ENCODE measurements around the gene FEM1B.

The FEM1B gene

DNA sequence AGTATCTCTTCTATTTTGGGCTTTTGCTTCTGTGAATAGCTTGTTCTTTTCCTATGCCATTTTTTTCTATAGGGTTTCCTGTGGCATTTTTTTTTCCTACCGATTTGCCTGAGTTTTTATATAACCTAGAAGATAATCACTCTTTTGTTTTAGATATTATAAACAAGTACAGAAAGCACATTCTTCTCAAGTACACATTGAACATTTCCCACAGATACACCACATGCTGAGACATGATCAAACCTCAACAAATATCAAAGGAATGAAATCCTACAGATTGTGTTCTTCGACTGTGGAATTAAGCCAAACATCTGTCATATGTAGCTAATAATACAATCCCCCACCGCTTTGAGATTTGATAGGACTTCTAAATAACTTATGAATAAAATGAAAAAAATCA, 9.1 kb upstream of the FEM1B start:
- FAIRE-seq = no peak
- no peak for DNase-seq (ENCODE audit: insufficient read length, low spot score)
- no peak for TF ChIP-seq POU2F2 (IDR thresholded peaks at IDR 0.05; ENCODE audit: low read depth, low read length)
- no peak for TF ChIP-seq SPI1 (IDR thresholded peaks at IDR 0.05; ENCODE audit: low read depth, low read length)
- no peak for TF ChIP-seq POLR2A (IDR thresholded peaks at IDR 0.05; ENCODE audit: low read depth, low read length)
- no peak for TF ChIP-seq PAX5 (IDR thresholded peaks at IDR 0.05; ENCODE audit: insufficient read depth, low read length, severe bottlenecking)
- TF ChIP-seq TAF1 (IDR thresholded peaks at IDR 0.05; ENCODE audit: low read depth, low read length) = no peak
- TF ChIP-seq POLR2AphosphoS5 (IDR thresholded peaks at IDR 0.05; ENCODE audit: low read depth, low read length) = no peak

DNA sequence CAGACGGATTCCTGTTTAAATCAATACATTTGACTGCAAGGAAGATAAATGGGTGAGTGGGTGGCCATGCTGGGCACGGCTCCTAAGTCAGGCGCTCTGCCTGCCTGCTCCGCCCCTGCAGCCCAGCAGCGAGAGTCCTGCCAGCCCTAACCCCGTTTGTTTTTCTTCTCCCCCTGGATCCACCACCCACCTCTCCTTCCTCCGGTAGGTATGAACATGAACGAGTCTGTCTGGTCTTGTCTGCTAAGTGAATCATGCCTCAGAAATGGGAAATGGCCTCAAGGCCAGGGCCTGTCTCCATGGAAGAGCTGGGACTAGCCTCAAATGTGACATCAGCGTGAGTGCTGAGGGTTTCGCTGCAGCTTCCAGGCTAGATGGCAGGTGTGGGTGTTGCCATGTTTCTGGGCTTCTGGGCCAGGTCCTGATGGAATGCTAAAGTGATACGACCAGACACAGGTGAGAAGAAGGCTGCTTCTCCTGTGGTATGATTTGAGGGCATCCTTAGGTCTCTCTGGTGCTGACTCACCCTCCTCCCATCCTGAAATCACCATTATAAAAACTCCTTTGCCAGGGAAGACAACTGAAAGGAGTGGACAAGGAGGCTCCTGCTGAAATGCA, 5.6 kb upstream of the FEM1B start:
- TF ChIP-seq PAX5 (IDR thresholded peaks at IDR 0.05; ENCODE audit: insufficient read depth, low read length, severe bottlenecking) (no peak), SPI1 (IDR thresholded peaks at IDR 0.05; ENCODE audit: low read depth, low read length) (no peak), TAF1 (IDR thresholded peaks at IDR 0.05; ENCODE audit: low read depth, low read length) (no peak), POU2F2 (IDR thresholded peaks at IDR 0.05; ENCODE audit: low read depth, low read length) (no peak), POLR2A (IDR thresholded peaks at IDR 0.05; ENCODE audit: low read depth, low read length) (no peak), POLR2AphosphoS5 (IDR thresholded peaks at IDR 0.05; ENCODE audit: low read depth, low read length) (no peak)
- no peak for DNase-seq (ENCODE audit: insufficient read length, low spot score)
- no peak for FAIRE-seq

DNA sequence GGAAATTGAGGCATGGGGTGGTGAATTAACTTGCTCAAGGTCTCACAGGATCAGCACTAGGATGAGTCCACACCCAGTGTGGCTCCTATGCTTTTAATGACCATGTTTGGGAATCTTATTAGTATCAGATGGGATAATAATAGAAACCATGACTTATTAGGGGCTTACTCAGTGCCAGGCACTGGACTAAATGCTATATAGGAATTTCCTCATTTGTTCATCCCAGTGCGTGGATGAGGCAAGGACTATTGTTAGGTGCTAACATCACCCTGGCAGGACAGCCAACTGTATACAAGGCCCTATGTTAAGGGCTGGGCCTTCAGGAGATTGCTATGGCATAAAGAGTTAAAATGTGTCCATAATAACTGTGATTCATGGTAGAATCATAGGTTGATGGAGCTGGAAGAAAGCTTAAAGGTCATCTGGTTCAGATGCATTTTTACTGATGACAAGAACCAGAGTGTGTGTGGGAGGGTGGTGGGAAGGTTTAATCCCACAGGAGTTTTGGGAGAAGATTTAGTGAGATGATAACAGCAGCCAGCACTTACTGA, 4.7 kb upstream of the FEM1B start:
- DNase-seq (ENCODE audit: insufficient read length, low spot score) = no peak
- no peak for TF ChIP-seq PAX5 (IDR thresholded peaks at IDR 0.05; ENCODE audit: insufficient read depth, low read length, severe bottlenecking)
- TF ChIP-seq POLR2AphosphoS5 (IDR thresholded peaks at IDR 0.05; ENCODE audit: low read depth, low read length) = no peak
- no peak for TF ChIP-seq TAF1 (IDR thresholded peaks at IDR 0.05; ENCODE audit: low read depth, low read length)
- TF ChIP-seq POLR2A (IDR thresholded peaks at IDR 0.05; ENCODE audit: low read depth, low read length) = no peak
- no peak for FAIRE-seq

DNA sequence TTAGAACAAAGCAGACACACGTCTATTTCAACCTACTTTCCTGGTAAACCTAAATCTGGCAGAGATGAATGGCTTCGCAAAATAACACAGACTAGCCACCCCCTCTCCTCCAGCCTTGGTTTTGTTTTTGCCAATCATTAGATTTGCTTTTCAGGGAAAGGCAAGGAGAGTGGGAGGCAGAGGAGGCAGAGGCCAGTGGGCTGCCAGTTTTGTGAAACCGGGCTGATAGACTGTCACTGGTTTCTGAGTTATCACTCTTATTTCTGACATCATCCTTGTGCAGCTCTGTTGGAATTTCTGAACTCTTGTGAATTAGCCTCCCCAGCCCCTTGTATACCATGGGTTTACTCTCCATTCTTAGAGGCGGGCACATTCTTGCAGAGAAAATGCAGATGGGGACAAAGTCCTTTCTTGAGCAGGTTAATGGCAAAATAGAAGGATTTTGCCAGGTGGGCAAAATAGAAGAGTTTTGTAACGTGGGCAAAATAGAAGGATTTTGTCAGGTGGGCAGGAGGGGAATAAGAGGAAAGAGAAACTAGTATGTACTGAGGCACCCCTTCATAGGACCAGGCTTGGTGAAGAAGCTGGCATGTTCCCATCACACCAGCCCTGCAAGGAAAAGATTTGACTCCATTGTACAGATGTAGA, 3.2 kb upstream of the FEM1B start:
- TF ChIP-seq SPI1 (IDR thresholded peaks at IDR 0.05; ENCODE audit: low read depth, low read length) = no peak
- TF ChIP-seq TAF1 (IDR thresholded peaks at IDR 0.05; ENCODE audit: low read depth, low read length) = no peak
- TF ChIP-seq POU2F2 (IDR thresholded peaks at IDR 0.05; ENCODE audit: low read depth, low read length) = no peak
- TF ChIP-seq POLR2A (IDR thresholded peaks at IDR 0.05; ENCODE audit: low read depth, low read length) = no peak
- TF ChIP-seq PAX5 (IDR thresholded peaks at IDR 0.05; ENCODE audit: insufficient read depth, low read length, severe bottlenecking) = no peak
- TF ChIP-seq POLR2AphosphoS5 (IDR thresholded peaks at IDR 0.05; ENCODE audit: low read depth, low read length) = no peak
- no peak for DNase-seq (ENCODE audit: insufficient read length, low spot score)
- no peak for FAIRE-seq

DNA sequence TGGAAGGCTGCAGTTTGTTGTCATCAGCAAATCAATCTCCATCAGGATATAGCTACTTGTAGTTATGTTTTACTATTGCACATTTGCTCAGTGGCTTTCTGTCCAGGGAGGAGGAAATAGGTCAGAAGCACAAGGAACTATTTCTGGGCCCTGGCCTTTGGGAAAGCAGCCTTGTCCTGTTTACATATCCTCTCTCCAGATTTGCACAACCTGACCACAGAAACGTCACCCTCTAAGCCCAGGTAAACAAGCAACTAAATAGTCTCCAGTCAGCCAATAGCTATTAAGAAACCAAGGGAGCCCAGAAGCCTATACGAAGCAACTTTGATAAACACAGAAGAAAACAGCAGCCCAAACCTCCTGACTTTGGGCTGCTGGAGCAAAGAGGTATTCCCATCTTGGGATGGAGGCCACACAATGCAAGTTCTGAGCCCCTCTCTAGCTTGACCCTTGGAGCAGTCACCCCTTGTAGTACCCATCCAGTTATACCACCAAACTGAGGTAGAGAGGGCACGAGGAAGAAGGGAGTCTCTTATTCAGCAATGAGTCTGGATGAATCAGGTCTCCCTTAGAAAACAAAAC, 2.3 kb upstream of the FEM1B start:
- no peak for DNase-seq (ENCODE audit: insufficient read length, low spot score)
- no peak for FAIRE-seq
- TF ChIP-seq PAX5 (IDR thresholded peaks at IDR 0.05; ENCODE audit: insufficient read depth, low read length, severe bottlenecking) (no peak), POLR2A (IDR thresholded peaks at IDR 0.05; ENCODE audit: low read depth, low read length) (no peak), SPI1 (IDR thresholded peaks at IDR 0.05; ENCODE audit: low read depth, low read length) (no peak), TAF1 (IDR thresholded peaks at IDR 0.05; ENCODE audit: low read depth, low read length) (no peak), POLR2AphosphoS5 (IDR thresholded peaks at IDR 0.05; ENCODE audit: low read depth, low read length) (no peak), POU2F2 (IDR thresholded peaks at IDR 0.05; ENCODE audit: low read depth, low read length) (no peak)

- FAIRE-seq (no peak), DNase-seq (ENCODE audit: insufficient read length, low spot score) (no peak)
- TF ChIP-seq POU2F2 (IDR thresholded peaks at IDR 0.05; ENCODE audit: low read depth, low read length) (no peak), PAX5 (IDR thresholded peaks at IDR 0.05; ENCODE audit: insufficient read depth, low read length, severe bottlenecking) (no peak), POLR2A (IDR thresholded peaks at IDR 0.05; ENCODE audit: low read depth, low read length) (no peak), POLR2AphosphoS5 (IDR thresholded peaks at IDR 0.05; ENCODE audit: low read depth, low read length) (no peak), SPI1 (IDR thresholded peaks at IDR 0.05; ENCODE audit: low read depth, low read length) (no peak), TAF1 (IDR thresholded peaks at IDR 0.05; ENCODE audit: low read depth, low read length) (no peak)
These were observed 877 bp upstream of the FEM1B start for GRCh38 chr15:68276668-68277067.

DNA sequence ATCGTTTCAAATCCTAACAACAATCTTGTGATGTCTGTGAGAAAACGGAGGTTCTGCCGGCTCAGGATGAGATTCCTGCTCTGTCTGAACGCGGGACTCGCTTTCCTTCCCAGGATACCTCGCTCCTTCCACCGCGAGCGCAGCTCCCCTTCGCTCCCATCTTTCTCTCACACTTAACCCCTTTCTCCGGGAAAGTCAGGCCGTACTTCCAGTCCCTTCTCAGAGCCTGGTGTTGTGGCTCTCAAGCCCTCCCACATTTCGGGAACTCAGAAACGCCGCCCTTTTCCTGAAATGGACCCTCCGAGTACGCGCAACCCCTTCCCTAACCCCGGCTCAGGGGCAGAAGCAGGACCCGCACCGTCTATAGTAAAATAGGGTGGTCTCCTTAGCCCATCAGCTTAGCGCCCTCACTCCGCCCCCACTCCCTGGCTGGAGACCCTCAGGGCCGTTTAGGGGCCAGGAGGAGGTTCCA, 378 bp upstream of the FEM1B start:
- DNase-seq (ENCODE audit: insufficient read length, low spot score) (no peak), FAIRE-seq (no peak)
- no peak for TF ChIP-seq POU2F2 (IDR thresholded peaks at IDR 0.05; ENCODE audit: low read depth, low read length)
- TF ChIP-seq PAX5 (IDR thresholded peaks at IDR 0.05; ENCODE audit: insufficient read depth, low read length, severe bottlenecking) = no peak
- TF ChIP-seq POLR2A (IDR thresholded peaks at IDR 0.05; ENCODE audit: low read depth, low read length) = no peak
- TF ChIP-seq TAF1 (IDR thresholded peaks at IDR 0.05; ENCODE audit: low read depth, low read length) = no peak
- TF ChIP-seq SPI1 (IDR thresholded peaks at IDR 0.05; ENCODE audit: low read depth, low read length) = no peak
- no peak for TF ChIP-seq POLR2AphosphoS5 (IDR thresholded peaks at IDR 0.05; ENCODE audit: low read depth, low read length)

GRCh38 chr15:68278345-68278594, 725 bp downstream of the FEM1B start:
- TF ChIP-seq POLR2AphosphoS5 (IDR thresholded peaks at IDR 0.05; ENCODE audit: low read depth, low read length) (peak; percentile 40; the same call in 1 of the 2 replicates), TAF1 (IDR thresholded peaks at IDR 0.05; ENCODE audit: low read depth, low read length) (no peak), POLR2A (IDR thresholded peaks at IDR 0.05; ENCODE audit: low read depth, low read length) (no peak; the same call in 1 of the 2 replicates)
- no peak for FAIRE-seq
- DNase-seq (ENCODE audit: insufficient read length, low spot score) = no peak

- FAIRE-seq (peak; percentile 69), DNase-seq (ENCODE audit: insufficient read length, low spot score) (no peak)
- no peak for TF ChIP-seq TAF1 (IDR thresholded peaks at IDR 0.05; ENCODE audit: low read depth, low read length)
- TF ChIP-seq POLR2AphosphoS5 (IDR thresholded peaks at IDR 0.05; ENCODE audit: low read depth, low read length) = no peak
- TF ChIP-seq POU2F2 (IDR thresholded peaks at IDR 0.05; ENCODE audit: low read depth, low read length) = no peak
- no peak for TF ChIP-seq POLR2A (IDR thresholded peaks at IDR 0.05; ENCODE audit: low read depth, low read length)
- no peak for TF ChIP-seq SPI1 (IDR thresholded peaks at IDR 0.05; ENCODE audit: low read depth, low read length)
- no peak for TF ChIP-seq PAX5 (IDR thresholded peaks at IDR 0.05; ENCODE audit: insufficient read depth, low read length, severe bottlenecking)
These were observed 1.3 kb downstream of the FEM1B start for GRCh38 chr15:68278595-68279405.
